H1 (cell line): ENCODE data around the gene POM121C. TPM values are rescaled to one million over a fixed set of nuclear protein-coding genes. Genes with fewer than 3 reads are reported as not detected.
"Not testable (repeated sequence)": the region's sequence is repeated elsewhere in the genome, so short reads cannot be mapped to it uniquely, and the experiment has no call there.

Experiments used
- CTCF ChIA-PET: fragments of 300-600 bp; sonication (Branson Sonifier 250); formaldehyde crosslinking; loops from one replicate; lab custom pipeline; 2021; ENCODE audit not compliant: partially characterized antibody; lab: Charles Lee
- POLR2A ChIA-PET: fragments of 300-600 bp; sonication (Branson Sonifier 250); formaldehyde crosslinking; loops from one replicate; lab custom pipeline; 2021; ENCODE audit warnings: inconsistent platforms; ENCODE audit not compliant: partially characterized antibody; lab: Charles Lee
- DNase-seq, 2 experiments: peaks; one replicate each; pipeline versions ENCODE4 v3.0.0 to v3.0.0-alpha.2; 2010 to 2022; ENCODE audit warnings: low spot score in 2 of 2, low read depth in 1 of 2, mixed read lengths in 1 of 2
- FAIRE-seq: peaks from 2 replicates; lab custom pipeline; 2011; peaks lifted over from hg19 to GRCh38; lab: Jason Lieb, UNC
- H2AFZ ChIP-seq: 2 replicates; pipeline ENCODE4 v1.8.1; 2012; ENCODE audit warnings: low read length, inconsistent platforms
- H2AK5ac ChIP-seq: 2 replicates; pipeline ENCODE4 v1.6.1; 2013; ENCODE audit warnings: low read depth, low read length
- H2BK120ac ChIP-seq: replicated peaks from 2 replicates; pipeline ENCODE3; 2013; ENCODE audit warnings: low read depth, low read length, inconsistent platforms
- H2BK12ac ChIP-seq: 2 replicates; pipeline ENCODE4 v1.6.1; 2013; ENCODE audit warnings: low read depth, low read length
- H2BK15ac ChIP-seq: 2 replicates; pipeline ENCODE4 v1.6.1; 2013; ENCODE audit warnings: low read length
- H2BK20ac ChIP-seq: 2 replicates; pipeline ENCODE4 v1.6.1; 2013; ENCODE audit warnings: low read length
- H2BK5ac ChIP-seq: 2 replicates; pipeline ENCODE4 v1.6.1; 2013; ENCODE audit warnings: low read depth, low read length
- H3K14ac ChIP-seq: 2 replicates; pipeline ENCODE4 v1.6.1; 2013; ENCODE audit warnings: inconsistent platforms; ENCODE audit not compliant: insufficient read length
- H3K18ac ChIP-seq: 2 replicates; pipeline ENCODE4 v1.6.1; 2013; ENCODE audit warnings: low read length; ENCODE audit errors: extremely low read depth
- H3K23ac ChIP-seq: 2 replicates; pipeline ENCODE4 v1.6.1; 2013; ENCODE audit warnings: inconsistent platforms; ENCODE audit not compliant: insufficient read length
- H3K23me2 ChIP-seq: 2 replicates; pipeline ENCODE4 v1.6.1; 2013; ENCODE audit warnings: low read depth, low read length
- H3K27ac ChIP-seq: 2 replicates; pipeline ENCODE4 v1.6.1; 2011; ENCODE audit warnings: low read depth, low read length, inconsistent platforms
- H3K27me3 ChIP-seq, 4 experiments: replicated peaks in 1 of 4; 1 replicate in 1 of 4; 2 replicates in 3 of 4; pipeline versions ENCODE4 v1.6.1 to v1.8.1; 2011 to 2013; ENCODE audit warnings: low read length in 3 of 4, mild to moderate bottlenecking in 3 of 4, inconsistent platforms in 2 of 4, mixed read lengths in 2 of 4, moderate library complexity in 1 of 4; ENCODE audit not compliant: control insufficient read depth in 3 of 4, insufficient read depth in 3 of 4; ENCODE audit errors: extremely low read depth in 1 of 4
- H3K36me3 ChIP-seq, 4 experiments: 2 replicates each; pipeline versions ENCODE4 v1.6.1 to v1.8.1; 2011 to 2013; ENCODE audit warnings: mild to moderate bottlenecking in 4 of 4, low read length in 3 of 4, moderate library complexity in 2 of 4, control low read depth in 1 of 4, inconsistent platforms in 1 of 4; ENCODE audit not compliant: insufficient read depth in 4 of 4, control insufficient read depth in 2 of 4
- H3K4ac ChIP-seq: replicated peaks from 2 replicates; pipeline ENCODE3; 2013; ENCODE audit warnings: low read length, low read depth, mixed read lengths, inconsistent platforms; ENCODE audit not compliant: insufficient read length
- H3K4me1 ChIP-seq, 4 experiments: replicated peaks in 1 of 4; 1 replicate in 1 of 4; 2 replicates in 3 of 4; pipeline versions ENCODE4 v1.6.1 to v1.8.1; 2011 to 2013; ENCODE audit warnings: low read length in 3 of 4, inconsistent platforms in 2 of 4, mixed read lengths in 1 of 4; ENCODE audit not compliant: insufficient read depth in 4 of 4, control insufficient read depth in 3 of 4
- H3K4me2 ChIP-seq, 2 experiments: 2 replicates each; pipeline versions ENCODE4 v1.6.1 to v1.8.1; 2011 to 2013; ENCODE audit warnings: low read depth in 2 of 2, low read length in 2 of 2, control low read depth in 1 of 2, inconsistent platforms in 1 of 2, mild to moderate bottlenecking in 1 of 2; ENCODE audit not compliant: insufficient read depth in 1 of 2
- H3K4me3 ChIP-seq, 4 experiments: fragments of 200-600, 300-600 bp in 1 of 4; sonication (generic), shearing (Covaris generic), sonication (Bioruptor Twin) in 1 of 4; 2 replicates each; pipeline versions ENCODE4 v1.5.1 to v1.8.1; 2011 to 2016; ENCODE audit warnings: low read length in 4 of 4, low read depth in 3 of 4, control low read depth in 2 of 4, inconsistent platforms in 2 of 4, mild to moderate bottlenecking in 2 of 4, mixed read lengths in 1 of 4, moderate library complexity in 1 of 4; ENCODE audit not compliant: insufficient read depth in 2 of 4; ENCODE audit errors: extremely low read depth in 1 of 4
- H3K56ac ChIP-seq: replicated peaks from 2 replicates; pipeline ENCODE3; 2013; ENCODE audit warnings: low read depth, mild to moderate bottlenecking, mixed read lengths, low read length, inconsistent platforms; ENCODE audit not compliant: insufficient read length
- H3K79me1 ChIP-seq: 2 replicates; pipeline ENCODE4 v1.6.1; 2013; ENCODE audit warnings: low read depth, low read length, control low read depth
- H3K79me2 ChIP-seq, 2 experiments: 2 replicates each; pipeline versions ENCODE4 v1.6.1 to v1.8.1; 2012 to 2013; ENCODE audit warnings: low read length in 2 of 2, mild to moderate bottlenecking in 2 of 2, inconsistent platforms in 1 of 2; ENCODE audit not compliant: insufficient read depth in 2 of 2, control insufficient read depth in 1 of 2
- H3K9ac ChIP-seq, 4 experiments: replicated peaks in 1 of 4; 1 replicate in 1 of 4; 2 replicates in 3 of 4; pipeline versions ENCODE4 v1.6.1 to v1.8.1; 2011 to 2013; ENCODE audit warnings: low read depth in 3 of 4, low read length in 3 of 4, control low read depth in 2 of 4, mild to moderate bottlenecking in 2 of 4, moderate library complexity in 2 of 4, inconsistent platforms in 1 of 4; ENCODE audit errors: extremely low read depth in 1 of 4
- H3K9me3 ChIP-seq, 2 experiments: 2 replicates each; pipeline versions ENCODE4 v1.6.1 to v1.8.1; 2012 to 2013; ENCODE audit warnings: mild to moderate bottlenecking in 2 of 2, moderate library complexity in 2 of 2, control low read depth in 1 of 2, inconsistent platforms in 1 of 2, low read depth in 1 of 2, low read length in 1 of 2, mixed read lengths in 1 of 2; ENCODE audit not compliant: insufficient read depth in 2 of 2
- H4K20me1 ChIP-seq, 2 experiments: replicated peaks in 1 of 2; 2 replicates each; pipeline versions ENCODE3 to v1.8.1; 2011 to 2013; ENCODE audit warnings: inconsistent platforms in 2 of 2, low read length in 2 of 2, mild to moderate bottlenecking in 1 of 2; ENCODE audit not compliant: insufficient read depth in 2 of 2, control insufficient read depth in 1 of 2
- H4K5ac ChIP-seq: 2 replicates; pipeline ENCODE4 v1.6.1; 2013; ENCODE audit warnings: low read length, low read depth, mixed read lengths, inconsistent platforms; ENCODE audit not compliant: insufficient read length
- H4K8ac ChIP-seq: 2 replicates; pipeline ENCODE4 v1.8.0; 2013; ENCODE audit warnings: mild to moderate bottlenecking, moderate library complexity, low read length, inconsistent platforms; ENCODE audit not compliant: insufficient read depth; ENCODE audit errors: extremely low read depth
- H4K91ac ChIP-seq: replicated peaks from 2 replicates; pipeline ENCODE3; 2013; ENCODE audit warnings: low read length, mixed read lengths, inconsistent platforms; ENCODE audit not compliant: insufficient read length
- WGBS, 2 experiments: shearing (Covaris generic) in 1 of 2; methylation state at CpG; one replicate each; pipeline versions ENCODE4 v1.1.6 to v1.1.7; 2013 to 2015; ENCODE audit warnings: low lambda C conversion rate in 2 of 2, mixed read lengths in 2 of 2, inconsistent platforms in 1 of 2, low coverage in 1 of 2, missing lambda C conversion rate in 1 of 2; ENCODE audit not compliant: insufficient replicate concordance in 2 of 2, insufficient coverage in 1 of 2, insufficient read length in 1 of 2; ENCODE audit errors: extremely low coverage in 1 of 2, missing lambda C conversion rate in 1 of 2; 5-methylcytosine and 5-hydroxymethylcytosine counted together
- polyA plus RNA-seq, 7 experiments: library from polyadenylated mRNA; depleted of rRNA in 3 of 7; stranded (reverse) in 5 of 7; unstranded in 2 of 7; fragments of >200 nt in 5 of 7; fragments of 200-250 nt in 2 of 7; gene quantifications; 1 replicate in 5 of 7; 2 replicates in 1 of 7; 4 replicates in 1 of 7; pipeline versions ENCODE4 v1.2.1 to v1.2.3, GENCODE V29; 2011 to 2013; ENCODE audit warnings: missing spikeins in 2 of 7, mixed read lengths in 2 of 7
- total RNA-seq: library from RNA; stranded (reverse); fragmentation: NEBNext Ultra II Directional; extraction: Animal tissue kit (Norgen Biotek cat#: 25700); gene quantifications from 2 replicates; pipeline ENCODE4 v1.2.1, GENCODE V29; 2021

Gene POM121C
- total and polyA plus RNA-seq, 2 of the 8 experiments (the other 6 are each of a cell fraction or from before 2014, with no cell fraction given) = 16.5 to 58.0 TPM

DNA sequence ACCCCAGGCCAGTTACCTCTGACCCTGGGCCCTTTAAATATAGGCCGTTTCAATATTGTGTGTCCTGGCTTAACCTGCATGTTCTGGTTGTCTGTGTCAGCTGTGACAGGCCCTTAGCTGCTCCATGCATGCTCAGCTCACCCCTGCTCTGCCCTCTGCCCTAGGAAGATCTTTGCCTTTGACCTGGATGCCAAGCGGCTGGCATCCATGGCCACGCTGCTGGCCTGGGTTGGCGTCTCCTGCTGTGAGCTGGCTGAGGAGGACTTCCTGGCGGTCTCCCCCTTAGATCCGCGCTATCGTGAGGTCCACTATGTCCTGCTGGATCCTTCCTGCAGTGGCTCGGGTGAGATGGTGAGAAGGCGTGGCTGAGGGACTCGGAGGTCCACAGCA lies 70.7 kb downstream of the POM121C start:
- H2BK12ac ChIP-seq, H2BK20ac ChIP-seq, H4K20me1 ChIP-seq, H3K27me3 ChIP-seq, H2AFZ ChIP-seq, DNase-seq, H3K79me2 ChIP-seq, H3K4me3 ChIP-seq, H3K79me1 ChIP-seq, H3K27ac ChIP-seq, H3K56ac ChIP-seq, CTCF ChIA-PET, H3K18ac ChIP-seq, H3K23me2 ChIP-seq, H3K4me2 ChIP-seq, H4K5ac ChIP-seq, H4K91ac ChIP-seq, FAIRE-seq, H3K4me1 ChIP-seq, POLR2A ChIA-PET, H2BK15ac ChIP-seq, H3K9ac ChIP-seq, H2BK120ac ChIP-seq, H2BK5ac ChIP-seq, H3K23ac ChIP-seq, H4K8ac ChIP-seq, H3K9me3 ChIP-seq, H2AK5ac ChIP-seq, H3K14ac ChIP-seq, H3K4ac ChIP-seq: not testable (repeated sequence)
- peaks cover 0 to 22% (median 4%) of the 10 kb centered on the region in 4 experiments; a peak in 5 of 8 replicates for H3K36me3 ChIP-seq
- 94% methylated on average over 7 of the region's 11 CpGs; no CpG with 5 or more reads in 1 of the 2 experiments for WGBS, 2 experiments

DNA sequence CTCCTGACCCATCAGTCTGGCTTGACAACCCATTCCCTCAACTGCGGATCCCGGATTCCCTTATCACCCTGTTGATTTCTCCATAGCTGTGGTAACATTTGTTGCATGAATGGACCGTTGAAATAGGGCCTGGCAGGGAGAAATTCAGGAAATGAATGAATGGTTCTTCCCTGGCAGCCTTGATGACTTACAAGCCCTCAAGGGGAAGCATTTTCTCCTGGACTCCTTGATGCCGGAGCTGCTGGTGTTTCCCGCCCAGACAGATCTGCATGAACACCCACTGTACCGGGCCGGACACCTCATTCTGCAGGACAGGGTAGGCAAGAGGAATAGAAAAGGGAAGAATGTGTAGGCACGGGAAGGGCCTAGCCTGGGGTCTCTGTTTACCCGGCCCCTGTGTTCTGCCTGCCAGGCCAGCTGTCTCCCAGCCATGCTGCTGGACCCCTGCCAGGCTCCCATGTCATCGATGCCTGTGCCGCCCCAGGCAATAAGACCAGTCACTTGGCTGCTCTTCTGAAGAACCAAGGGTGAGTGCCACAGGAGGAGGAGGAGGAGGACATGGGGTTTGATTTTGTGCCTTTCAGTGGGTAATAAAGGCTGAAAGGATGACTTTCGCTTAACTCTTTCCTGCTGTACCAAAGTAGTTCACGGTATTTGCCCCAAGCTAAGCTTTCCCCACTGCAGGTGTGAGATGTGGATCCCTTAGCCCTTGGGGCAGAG lies 71.2 kb downstream of the POM121C start:
- not testable (repeated sequence) for DNase-seq, H3K27ac ChIP-seq

More for the DNA sequence above, 71.2 kb downstream of the POM121C start:
- H3K4me1 ChIP-seq, H3K23me2 ChIP-seq, POLR2A ChIA-PET, H4K8ac ChIP-seq, CTCF ChIA-PET, H3K27me3 ChIP-seq, H3K14ac ChIP-seq, H4K20me1 ChIP-seq, H4K5ac ChIP-seq, H2BK5ac ChIP-seq, H2AK5ac ChIP-seq, H2BK20ac ChIP-seq, H2BK120ac ChIP-seq, H3K4me2 ChIP-seq, H3K79me1 ChIP-seq, H3K56ac ChIP-seq, H4K91ac ChIP-seq, H2BK12ac ChIP-seq, H3K9me3 ChIP-seq, H3K23ac ChIP-seq, H3K18ac ChIP-seq, H3K4ac ChIP-seq, H3K79me2 ChIP-seq, H3K4me3 ChIP-seq, H2AFZ ChIP-seq, H3K9ac ChIP-seq, FAIRE-seq, H2BK15ac ChIP-seq: not testable (repeated sequence)
- H3K36me3 ChIP-seq = peaks cover 0 to 18% (median 3%) of the 10 kb centered on the region in 4 experiments; a peak in 5 of 8 replicates
- WGBS, 2 experiments = 88% methylated on average over 9 of the region's 13 CpGs; no CpG with 5 or more reads in 1 of the 2 experiments
